Thyroid gland (tissue), 4 donors: ENCODE measurements around the gene COL27A1.

Experiments
- CTCF ChIP-seq, 6 experiments: fragments of 200-600 bp in 3 of 6; fragments of 450-650 bp in 3 of 6; sonication (generic) in 3 of 6; IDR thresholded peaks; one replicate each; pipeline ENCODE4 v1.5.1; 2016 to 2019; ENCODE audit warnings: antibody characterized with exemption in 6 of 6, mild to moderate bottlenecking in 2 of 6, inconsistent platforms in 1 of 6, moderate library complexity in 1 of 6
- POLR2A ChIP-seq, 2 donors: fragments of 450-650 bp; IDR thresholded peaks; one replicate each; pipeline ENCODE4 v1.6.1; 2017; ENCODE audit warnings: antibody characterized with exemption in 2 of 2, mild to moderate bottlenecking in 2 of 2, moderate library complexity in 1 of 2

GRCh38 chr9:114180696-114181606, 25.6 kb downstream of the COL27A1 start:
- no peak for TF ChIP-seq CTCF (IDR thresholded peaks at IDR 0.05)
- TF ChIP-seq POLR2A (IDR thresholded peaks at IDR 0.05): no peak
